ENCODE data around the gene NCAPD2.
"Not testable (repeated sequence)": the region's sequence is repeated elsewhere in the genome, so short reads cannot be mapped to it uniquely, and the experiment has no call there.

Gene NCAPD2

DNA sequence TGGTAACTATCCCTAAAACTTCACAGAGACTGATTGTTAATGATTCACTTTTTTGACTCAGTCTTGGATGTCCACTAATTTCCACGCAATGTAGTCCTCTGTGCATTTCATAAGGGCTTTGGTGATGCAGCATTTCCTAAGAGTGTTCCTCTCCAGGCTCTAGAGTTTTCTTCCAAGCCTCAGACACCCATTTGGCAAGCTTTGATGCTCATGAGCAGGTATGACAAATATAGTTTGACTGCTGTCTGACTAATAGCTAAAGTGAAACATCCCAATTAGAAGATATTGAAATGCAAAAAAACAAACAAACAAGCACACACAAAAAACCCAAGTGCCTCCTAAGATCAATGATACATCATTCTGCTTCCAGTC, 21.9 kb upstream of the NCAPD2 start:
- DNase-seq (ENCODE audit: low read depth): no peak
- TF ChIP-seq, protein P1, sequence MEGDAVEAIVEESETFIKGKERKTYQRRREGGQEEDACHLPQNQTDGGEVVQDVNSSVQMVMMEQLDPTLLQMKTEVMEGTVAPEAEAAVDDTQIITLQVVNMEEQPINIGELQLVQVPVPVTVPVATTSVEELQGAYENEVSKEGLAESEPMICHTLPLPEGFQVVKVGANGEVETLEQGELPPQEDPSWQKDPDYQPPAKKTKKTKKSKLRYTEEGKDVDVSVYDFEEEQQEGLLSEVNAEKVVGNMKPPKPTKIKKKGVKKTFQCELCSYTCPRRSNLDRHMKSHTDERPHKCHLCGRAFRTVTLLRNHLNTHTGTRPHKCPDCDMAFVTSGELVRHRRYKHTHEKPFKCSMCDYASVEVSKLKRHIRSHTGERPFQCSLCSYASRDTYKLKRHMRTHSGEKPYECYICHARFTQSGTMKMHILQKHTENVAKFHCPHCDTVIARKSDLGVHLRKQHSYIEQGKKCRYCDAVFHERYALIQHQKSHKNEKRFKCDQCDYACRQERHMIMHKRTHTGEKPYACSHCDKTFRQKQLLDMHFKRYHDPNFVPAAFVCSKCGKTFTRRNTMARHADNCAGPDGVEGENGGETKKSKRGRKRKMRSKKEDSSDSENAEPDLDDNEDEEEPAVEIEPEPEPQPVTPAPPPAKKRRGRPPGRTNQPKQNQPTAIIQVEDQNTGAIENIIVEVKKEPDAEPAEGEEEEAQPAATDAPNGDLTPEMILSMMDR (IDR thresholded peaks at IDR 0.05; ENCODE audit: control insufficient read depth, insufficient read depth, low read depth, low read length, missing control alignments): no peak
- H3K4me3 ChIP-seq (ENCODE audit: control insufficient read depth, low read depth, low read length): no peak overlapping the region

DNA sequence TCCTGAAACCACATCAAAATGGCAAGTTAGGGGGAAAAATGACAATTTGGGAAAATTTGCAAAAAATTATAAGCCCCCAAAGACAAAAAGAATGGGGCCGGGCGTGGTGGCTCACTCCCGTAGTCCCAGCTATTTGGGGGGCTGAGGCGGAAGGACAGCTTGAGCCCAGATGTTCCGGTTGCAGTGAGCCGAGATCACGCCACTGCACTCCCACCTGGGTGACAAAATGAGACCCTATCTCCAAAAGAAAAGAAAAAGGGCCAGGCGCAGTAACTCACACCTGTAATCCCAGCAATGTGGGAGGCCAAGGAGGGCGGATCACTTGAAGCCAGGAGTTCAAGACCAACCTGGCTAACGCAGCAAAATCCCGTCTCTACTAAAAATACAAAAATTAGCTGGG, 21.4 kb upstream of the NCAPD2 start:
- no peak for DNase-seq (ENCODE audit: low read depth)
- no peak overlapping the region for H3K4me3 ChIP-seq (ENCODE audit: control insufficient read depth, low read depth, low read length)
- TF ChIP-seq, protein P1 (IDR thresholded peaks at IDR 0.05; ENCODE audit: control insufficient read depth, insufficient read depth, low read depth, low read length, missing control alignments): no peak

DNA sequence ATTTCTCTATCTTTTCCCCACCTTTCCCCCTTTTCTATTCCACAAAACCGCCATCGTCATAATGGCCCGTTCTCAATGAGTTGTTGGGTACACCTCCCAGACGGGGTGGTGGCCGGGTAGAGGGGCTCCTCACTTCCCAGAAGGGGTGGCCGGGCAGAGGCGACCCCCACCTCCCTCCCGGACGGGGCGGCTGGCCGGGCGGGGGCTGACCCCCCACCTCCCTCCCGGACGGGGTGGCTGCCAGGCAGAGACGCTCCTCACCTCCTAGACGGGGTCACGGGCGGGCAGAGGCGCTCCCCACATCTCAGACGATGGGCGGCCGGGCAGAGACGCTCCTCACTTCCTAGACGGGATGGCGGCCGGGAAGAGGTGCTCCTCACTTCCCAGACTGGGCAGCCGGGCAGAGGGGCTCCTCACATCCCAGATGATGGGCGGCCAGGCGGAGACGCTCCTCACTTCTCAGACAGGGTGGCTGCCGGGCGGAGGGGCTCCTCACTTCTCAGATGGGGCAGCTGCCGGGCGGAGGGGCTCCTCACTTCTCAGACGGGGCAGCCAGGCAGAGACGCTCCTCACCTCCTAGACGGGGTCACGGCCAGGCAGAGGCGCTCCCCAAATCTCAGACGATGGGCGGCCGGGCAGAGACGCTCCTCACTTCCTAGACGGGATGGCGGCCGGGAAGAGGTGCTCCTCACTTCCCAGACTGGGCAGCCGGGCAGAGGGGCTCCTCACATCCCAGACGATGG, 18.5 kb upstream of the NCAPD2 start:
- H3K4me3 ChIP-seq (ENCODE audit: control insufficient read depth, low read depth, low read length); DNase-seq (ENCODE audit: low read depth): not testable (repeated sequence)

GRCh38 chr12:6476489-6476888, 17.4 kb upstream of the NCAPD2 start:
- no peak overlapping the region for H3K4me3 ChIP-seq (ENCODE audit: control insufficient read depth, low read depth, low read length)
- DNase-seq (ENCODE audit: low read depth): no peak
- TF ChIP-seq, protein P1 (IDR thresholded peaks at IDR 0.05; ENCODE audit: control insufficient read depth, insufficient read depth, low read depth, low read length, missing control alignments): no peak

- H3K4me3 ChIP-seq (ENCODE audit: control insufficient read depth, low read depth, low read length); DNase-seq (ENCODE audit: low read depth): not testable (repeated sequence)
Measured at GRCh38 chr12:6477601-6478377, 16.1 kb upstream of the NCAPD2 start.

- TF ChIP-seq, protein P1 (IDR thresholded peaks at IDR 0.05; ENCODE audit: control insufficient read depth, insufficient read depth, low read depth, low read length, missing control alignments): no peak
- no peak for DNase-seq (ENCODE audit: low read depth)
Measured at GRCh38 chr12:6478416-6478815, 15.5 kb upstream of the NCAPD2 start.

DNA sequence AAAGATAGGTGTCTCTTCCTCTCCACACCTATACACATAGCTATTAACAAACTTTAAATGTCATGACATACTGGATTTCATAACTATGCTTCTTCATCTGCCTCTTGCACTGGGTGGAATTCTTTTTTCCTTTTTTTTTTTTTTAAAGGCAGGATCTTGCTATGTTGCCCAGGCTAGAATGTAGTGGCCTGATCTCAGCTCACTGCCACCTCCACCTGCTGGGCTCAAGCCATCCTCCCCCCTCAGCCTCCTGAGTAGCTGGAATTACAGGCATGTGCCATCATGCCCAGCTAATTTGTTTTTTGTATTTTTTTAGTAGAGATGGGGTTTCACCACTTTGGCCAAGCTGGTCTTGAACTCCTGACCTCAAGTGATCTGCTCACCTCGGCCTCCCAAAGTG, 5.7 kb upstream of the NCAPD2 start:
- no peak overlapping the region for H3K4me3 ChIP-seq (ENCODE audit: control insufficient read depth, low read depth, low read length)
- TF ChIP-seq, protein P1 (IDR thresholded peaks at IDR 0.05; ENCODE audit: control insufficient read depth, insufficient read depth, low read depth, low read length, missing control alignments): no peak
- DNase-seq (ENCODE audit: low read depth): no peak

More at GRCh38 chr12:6478416-6478815, 15.5 kb upstream of the NCAPD2 start:
- H3K4me3 ChIP-seq (ENCODE audit: control insufficient read depth, low read depth, low read length): no peak overlapping the region
